K562 (cell line): ENCODE data around the gene ZNF689. TPM values are rescaled to one million over a fixed set of nuclear protein-coding genes. Genes with fewer than 3 reads are reported as not detected.

Experiments
- ATF1 ChIP-seq, 2 experiments: fragments of 450-650 bp in 1 of 2; IDR thresholded peaks; 2 replicates each; pipeline ENCODE4 v1.6.1; 2016; ENCODE audit warnings: missing compliant biosample characterization in 1 of 2, missing genetic modification characterization in 1 of 2
- FIP1L1 ChIP-seq: fragments of 200-400 bp; formaldehyde crosslinking; IDR thresholded peaks from 2 replicates; pipeline ENCODE4 v1.6.1; 2018; ENCODE audit warnings: mild to moderate bottlenecking, low read depth, low read length; ENCODE audit not compliant: poor library complexity, severe bottlenecking
- KLF6 ChIP-seq: fragments of 250-450 bp; sonication (Bioruptor Pico); IDR thresholded peaks from 2 replicates; pipeline ENCODE4 v1.4.0; 2020; ENCODE audit warnings: mild to moderate bottlenecking, moderate library complexity, borderline replicate concordance
- MCM2 ChIP-seq: fragments of 450-650 bp; IDR thresholded peaks from 2 replicates; pipeline ENCODE4 v1.6.1; 2017; ENCODE audit warnings: low read depth, mild to moderate bottlenecking
- MTA1 ChIP-seq: fragments of 450-650 bp; IDR thresholded peaks from 2 replicates; pipeline ENCODE4 v1.6.1; 2017; ENCODE audit warnings: borderline replicate concordance
- NCOR1 ChIP-seq: fragments of 450-650 bp; IDR thresholded peaks from 2 replicates; pipeline ENCODE4 v1.6.1; 2016; ENCODE audit warnings: mild to moderate bottlenecking, moderate library complexity
- NFRKB ChIP-seq: fragments of 450-650 bp; IDR thresholded peaks from 2 replicates; pipeline ENCODE4 v1.6.1; 2016; ENCODE audit warnings: low read depth
- OTX1 ChIP-seq: fragments of 450-650 bp; formaldehyde crosslinking; IDR thresholded peaks from 2 replicates; pipeline ENCODE4 v1.4.0; 2022; ENCODE audit warnings: mild to moderate bottlenecking
- SMARCA5 ChIP-seq: fragments of 450-650 bp; IDR thresholded peaks from 2 replicates; pipeline ENCODE4 v1.6.1; 2016
- ZNF586 ChIP-seq: fragments of 450-650 bp; formaldehyde crosslinking; conservative IDR thresholded peaks from 2 replicates; pipeline ENCODE4 v1.4.0; 2020; ENCODE audit warnings: mild to moderate bottlenecking, moderate library complexity
- ZNF699 ChIP-seq: fragments of 250-450 bp; sonication (Bioruptor Pico); IDR thresholded peaks from 2 replicates; pipeline ENCODE4 v1.8.0; 2021; ENCODE audit warnings: mild to moderate bottlenecking, moderate library complexity; ENCODE audit not compliant: insufficient replicate concordance
- polyA plus RNA-seq, 8 experiments: library from polyadenylated mRNA; depleted of rRNA in 4 of 8; stranded (reverse) in 5 of 8; unstranded in 3 of 8; fragments of >200 nt; fragmentation: Nextera tagmentation in 2 of 8; fragmentation: Illumina TruSeq in 1 of 8; extraction: Ambion mirVana in 2 of 8; extraction: Trizol in 1 of 8; gene quantifications; 2 replicates each; pipeline versions ENCODE4 v1.2.1 to v1.2.3, GENCODE V29; 2011 to 2014; ENCODE audit warnings: inconsistent platforms in 1 of 8, missing spikeins in 1 of 8
- total RNA-seq, 7 experiments: library from RNA; depleted of rRNA in 6 of 7; stranded (reverse); fragments of >200 nt in 6 of 7; fragmentation: Illumina TruSeq in 2 of 7; extraction: Trizol in 2 of 7; gene quantifications; 2 replicates each; pipeline versions ENCODE4 v1.2.1 to v1.2.3, GENCODE V29; 2011 to 2021; ENCODE audit warnings: low replicate concordance in 1 of 7
- TF ChIP-seq, protein P1 (sequence below): sonication (generic); formaldehyde crosslinking; IDR thresholded peaks from 2 replicates; pipeline ENCODE4 v1.8.0; 2022; ENCODE audit warnings: mild to moderate bottlenecking, low read depth, missing genetic modification reagents
- TF ChIP-seq, protein P2 (sequence below): fragments of 450-650 bp; IDR thresholded peaks from 2 replicates; pipeline ENCODE4 v1.6.1; 2017; ENCODE audit warnings: antibody characterized with exemption, mild to moderate bottlenecking
- TF ChIP-seq, protein P3 (sequence below): fragments of 450-650 bp; IDR thresholded peaks from 2 replicates; pipeline ENCODE4 v1.6.1; 2016; ENCODE audit warnings: missing biosample characterization, missing genetic modification characterization
- TF ChIP-seq, protein P4 (sequence below): fragments of 250-450 bp; sonication (Bioruptor Pico); IDR thresholded peaks from 2 replicates; pipeline ENCODE4 v1.5.0; 2022; ENCODE audit warnings: mild to moderate bottlenecking
- TF ChIP-seq, protein P5 (sequence below): IDR thresholded peaks from 2 replicates; pipeline ENCODE4 v1.6.1; 2016; ENCODE audit warnings: missing genetic modification characterization, missing compliant biosample characterization
- TF ChIP-seq, protein P6 (sequence below): sonication (generic); formaldehyde crosslinking; IDR thresholded peaks from 2 replicates; pipeline ENCODE4 v1.8.0; 2022; ENCODE audit warnings: missing genetic modification reagents, mild to moderate bottlenecking, moderate library complexity, borderline replicate concordance

ZNF689 gene
- total and polyA plus RNA-seq, 9 of the 15 experiments (the other 6 are each of a cell fraction or from before 2014, with no cell fraction given): 5.4 to 15.4 (median 10.8) TPM

DNA sequence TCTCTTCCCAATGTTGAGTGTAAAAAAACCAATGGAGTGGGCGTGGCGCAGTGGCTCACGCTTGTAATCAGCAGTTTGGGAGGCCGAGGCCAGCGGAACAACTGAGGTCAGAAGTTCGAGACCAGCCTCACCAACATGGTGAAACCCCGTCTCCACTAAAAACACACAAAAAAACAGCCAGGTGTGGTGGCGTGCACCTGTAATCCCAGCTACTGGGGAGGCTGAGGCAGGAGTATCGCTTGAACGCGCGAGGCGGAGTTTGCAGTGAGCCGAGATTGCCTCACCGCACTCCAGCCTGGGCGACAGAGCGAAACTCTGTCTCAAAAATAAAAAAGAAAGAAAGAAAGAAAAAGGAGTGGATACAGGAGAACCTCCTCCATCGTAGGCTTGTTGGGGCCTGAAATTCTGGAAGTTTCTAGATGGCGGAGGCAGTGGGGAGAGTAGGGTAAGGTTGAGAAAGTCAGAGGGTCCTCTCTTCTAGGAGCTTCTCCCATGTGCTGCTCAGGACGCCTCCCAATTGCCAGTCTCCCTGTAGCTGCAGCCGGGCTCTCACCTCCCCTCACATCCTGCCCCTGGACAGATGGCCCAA lies 51.3 kb downstream of the ZNF689 start (continued):
- TF ChIP-seq ZNF699 (CRISPR knock-in tag): no peak
- TF ChIP-seq, protein P1, sequence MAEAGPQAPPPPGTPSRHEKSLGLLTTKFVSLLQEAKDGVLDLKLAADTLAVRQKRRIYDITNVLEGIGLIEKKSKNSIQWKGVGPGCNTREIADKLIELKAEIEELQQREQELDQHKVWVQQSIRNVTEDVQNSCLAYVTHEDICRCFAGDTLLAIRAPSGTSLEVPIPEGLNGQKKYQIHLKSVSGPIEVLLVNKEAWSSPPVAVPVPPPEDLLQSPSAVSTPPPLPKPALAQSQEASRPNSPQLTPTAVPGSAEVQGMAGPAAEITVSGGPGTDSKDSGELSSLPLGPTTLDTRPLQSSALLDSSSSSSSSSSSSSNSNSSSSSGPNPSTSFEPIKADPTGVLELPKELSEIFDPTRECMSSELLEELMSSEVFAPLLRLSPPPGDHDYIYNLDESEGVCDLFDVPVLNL (CRISPR knock-in tag): no peak
- TF ChIP-seq, protein P2, sequence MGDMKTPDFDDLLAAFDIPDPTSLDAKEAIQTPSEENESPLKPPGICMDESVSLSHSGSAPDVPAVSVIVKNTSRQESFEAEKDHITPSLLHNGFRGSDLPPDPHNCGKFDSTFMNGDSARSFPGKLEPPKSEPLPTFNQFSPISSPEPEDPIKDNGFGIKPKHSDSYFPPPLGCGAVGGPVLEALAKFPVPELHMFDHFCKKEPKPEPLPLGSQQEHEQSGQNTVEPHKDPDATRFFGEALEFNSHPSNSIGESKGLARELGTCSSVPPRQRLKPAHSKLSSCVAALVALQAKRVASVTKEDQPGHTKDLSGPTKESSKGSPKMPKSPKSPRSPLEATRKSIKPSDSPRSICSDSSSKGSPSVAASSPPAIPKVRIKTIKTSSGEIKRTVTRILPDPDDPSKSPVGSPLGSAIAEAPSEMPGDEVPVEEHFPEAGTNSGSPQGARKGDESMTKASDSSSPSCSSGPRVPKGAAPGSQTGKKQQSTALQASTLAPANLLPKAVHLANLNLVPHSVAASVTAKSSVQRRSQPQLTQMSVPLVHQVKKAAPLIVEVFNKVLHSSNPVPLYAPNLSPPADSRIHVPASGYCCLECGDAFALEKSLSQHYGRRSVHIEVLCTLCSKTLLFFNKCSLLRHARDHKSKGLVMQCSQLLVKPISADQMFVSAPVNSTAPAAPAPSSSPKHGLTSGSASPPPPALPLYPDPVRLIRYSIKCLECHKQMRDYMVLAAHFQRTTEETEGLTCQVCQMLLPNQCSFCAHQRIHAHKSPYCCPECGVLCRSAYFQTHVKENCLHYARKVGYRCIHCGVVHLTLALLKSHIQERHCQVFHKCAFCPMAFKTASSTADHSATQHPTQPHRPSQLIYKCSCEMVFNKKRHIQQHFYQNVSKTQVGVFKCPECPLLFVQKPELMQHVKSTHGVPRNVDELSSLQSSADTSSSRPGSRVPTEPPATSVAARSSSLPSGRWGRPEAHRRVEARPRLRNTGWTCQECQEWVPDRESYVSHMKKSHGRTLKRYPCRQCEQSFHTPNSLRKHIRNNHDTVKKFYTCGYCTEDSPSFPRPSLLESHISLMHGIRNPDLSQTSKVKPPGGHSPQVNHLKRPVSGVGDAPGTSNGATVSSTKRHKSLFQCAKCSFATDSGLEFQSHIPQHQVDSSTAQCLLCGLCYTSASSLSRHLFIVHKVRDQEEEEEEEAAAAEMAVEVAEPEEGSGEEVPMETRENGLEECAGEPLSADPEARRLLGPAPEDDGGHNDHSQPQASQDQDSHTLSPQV: no peak
- no peak for TF ChIP-seq FIP1L1
- TF ChIP-seq, protein P3, sequence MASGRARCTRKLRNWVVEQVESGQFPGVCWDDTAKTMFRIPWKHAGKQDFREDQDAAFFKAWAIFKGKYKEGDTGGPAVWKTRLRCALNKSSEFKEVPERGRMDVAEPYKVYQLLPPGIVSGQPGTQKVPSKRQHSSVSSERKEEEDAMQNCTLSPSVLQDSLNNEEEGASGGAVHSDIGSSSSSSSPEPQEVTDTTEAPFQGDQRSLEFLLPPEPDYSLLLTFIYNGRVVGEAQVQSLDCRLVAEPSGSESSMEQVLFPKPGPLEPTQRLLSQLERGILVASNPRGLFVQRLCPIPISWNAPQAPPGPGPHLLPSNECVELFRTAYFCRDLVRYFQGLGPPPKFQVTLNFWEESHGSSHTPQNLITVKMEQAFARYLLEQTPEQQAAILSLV (tag): peak; percentile 69; the same call in 1 of the 2 replicates
- TF ChIP-seq KLF6 (CRISPR knock-in tag): no peak
- TF ChIP-seq, protein P4, sequence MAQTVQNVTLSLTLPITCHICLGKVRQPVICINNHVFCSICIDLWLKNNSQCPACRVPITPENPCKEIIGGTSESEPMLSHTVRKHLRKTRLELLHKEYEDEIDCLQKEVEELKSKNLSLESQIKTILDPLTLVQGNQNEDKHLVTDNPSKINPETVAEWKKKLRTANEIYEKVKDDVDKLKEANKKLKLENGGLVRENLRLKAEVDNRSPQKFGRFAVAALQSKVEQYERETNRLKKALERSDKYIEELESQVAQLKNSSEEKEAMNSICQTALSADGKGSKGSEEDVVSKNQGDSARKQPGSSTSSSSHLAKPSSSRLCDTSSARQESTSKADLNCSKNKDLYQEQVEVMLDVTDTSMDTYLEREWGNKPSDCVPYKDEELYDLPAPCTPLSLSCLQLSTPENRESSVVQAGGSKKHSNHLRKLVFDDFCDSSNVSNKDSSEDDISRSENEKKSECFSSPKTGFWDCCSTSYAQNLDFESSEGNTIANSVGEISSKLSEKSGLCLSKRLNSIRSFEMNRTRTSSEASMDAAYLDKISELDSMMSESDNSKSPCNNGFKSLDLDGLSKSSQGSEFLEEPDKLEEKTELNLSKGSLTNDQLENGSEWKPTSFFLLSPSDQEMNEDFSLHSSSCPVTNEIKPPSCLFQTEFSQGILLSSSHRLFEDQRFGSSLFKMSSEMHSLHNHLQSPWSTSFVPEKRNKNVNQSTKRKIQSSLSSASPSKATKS (CRISPR knock-in tag): no peak
- TF ChIP-seq NFRKB: no peak
- peak; percentile 93 for TF ChIP-seq SMARCA5
- no peak for TF ChIP-seq MCM2
- TF ChIP-seq, protein P5, sequence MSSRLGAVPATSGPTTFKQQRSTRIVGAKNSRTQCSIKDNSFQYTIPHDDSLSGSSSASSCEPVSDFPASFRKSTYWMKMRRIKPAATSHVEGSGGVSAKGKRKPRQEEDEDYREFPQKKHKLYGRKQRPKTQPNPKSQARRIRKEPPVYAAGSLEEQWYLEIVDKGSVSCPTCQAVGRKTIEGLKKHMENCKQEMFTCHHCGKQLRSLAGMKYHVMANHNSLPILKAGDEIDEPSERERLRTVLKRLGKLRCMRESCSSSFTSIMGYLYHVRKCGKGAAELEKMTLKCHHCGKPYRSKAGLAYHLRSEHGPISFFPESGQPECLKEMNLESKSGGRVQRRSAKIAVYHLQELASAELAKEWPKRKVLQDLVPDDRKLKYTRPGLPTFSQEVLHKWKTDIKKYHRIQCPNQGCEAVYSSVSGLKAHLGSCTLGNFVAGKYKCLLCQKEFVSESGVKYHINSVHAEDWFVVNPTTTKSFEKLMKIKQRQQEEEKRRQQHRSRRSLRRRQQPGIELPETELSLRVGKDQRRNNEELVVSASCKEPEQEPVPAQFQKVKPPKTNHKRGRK (tag): peak; percentile 56; the same call in 1 of the 2 replicates
- no peak for TF ChIP-seq MTA1
- TF ChIP-seq NCOR1: no peak
- TF ChIP-seq ZNF586 (CRISPR knock-in tag): no peak
- TF ChIP-seq OTX1 (CRISPR knock-in tag): peak; percentile 74; the same call in 1 of the 2 replicates
- TF ChIP-seq ATF1 (CRISPR knock-in tag; IDR thresholded peaks at IDR 0.05): no peak
- no peak; the same call in 1 of the 2 replicates for TF ChIP-seq ATF1 (tag; IDR thresholded peaks at IDR 0.05)
- TF ChIP-seq, protein P6, sequence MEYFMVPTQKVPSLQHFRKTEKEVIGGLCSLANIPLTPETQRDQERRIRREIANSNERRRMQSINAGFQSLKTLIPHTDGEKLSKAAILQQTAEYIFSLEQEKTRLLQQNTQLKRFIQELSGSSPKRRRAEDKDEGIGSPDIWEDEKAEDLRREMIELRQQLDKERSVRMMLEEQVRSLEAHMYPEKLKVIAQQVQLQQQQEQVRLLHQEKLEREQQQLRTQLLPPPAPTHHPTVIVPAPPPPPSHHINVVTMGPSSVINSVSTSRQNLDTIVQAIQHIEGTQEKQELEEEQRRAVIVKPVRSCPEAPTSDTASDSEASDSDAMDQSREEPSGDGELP (CRISPR knock-in tag): peak; percentile 63; the same call in 1 of the 2 replicates
